ENCODE data around the gene C16orf89.

- TF ChIP-seq, protein P1, sequence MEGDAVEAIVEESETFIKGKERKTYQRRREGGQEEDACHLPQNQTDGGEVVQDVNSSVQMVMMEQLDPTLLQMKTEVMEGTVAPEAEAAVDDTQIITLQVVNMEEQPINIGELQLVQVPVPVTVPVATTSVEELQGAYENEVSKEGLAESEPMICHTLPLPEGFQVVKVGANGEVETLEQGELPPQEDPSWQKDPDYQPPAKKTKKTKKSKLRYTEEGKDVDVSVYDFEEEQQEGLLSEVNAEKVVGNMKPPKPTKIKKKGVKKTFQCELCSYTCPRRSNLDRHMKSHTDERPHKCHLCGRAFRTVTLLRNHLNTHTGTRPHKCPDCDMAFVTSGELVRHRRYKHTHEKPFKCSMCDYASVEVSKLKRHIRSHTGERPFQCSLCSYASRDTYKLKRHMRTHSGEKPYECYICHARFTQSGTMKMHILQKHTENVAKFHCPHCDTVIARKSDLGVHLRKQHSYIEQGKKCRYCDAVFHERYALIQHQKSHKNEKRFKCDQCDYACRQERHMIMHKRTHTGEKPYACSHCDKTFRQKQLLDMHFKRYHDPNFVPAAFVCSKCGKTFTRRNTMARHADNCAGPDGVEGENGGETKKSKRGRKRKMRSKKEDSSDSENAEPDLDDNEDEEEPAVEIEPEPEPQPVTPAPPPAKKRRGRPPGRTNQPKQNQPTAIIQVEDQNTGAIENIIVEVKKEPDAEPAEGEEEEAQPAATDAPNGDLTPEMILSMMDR (IDR thresholded peaks at IDR 0.05) = no peak
- TF ChIP-seq POLR2A (IDR thresholded peaks at IDR 0.05) = no peak
- peak in 1 of 2 donors; percentile 80 for TF ChIP-seq EP300 (IDR thresholded peaks at IDR 0.05)
Measured at GRCh38 chr16:5018793-5019192, 47.0 kb downstream of the C16orf89 start.
